Measurements from ENCODE around the gene MFRP.

GRCh38 chr11:119334174-119334930, 12.2 kb downstream of the MFRP start, which contains the start of gene RNF26:
- TF ChIP-seq GATA3 (IDR thresholded peaks at IDR 0.05; ENCODE audit: low read depth, low read length): no peak
- no peak for TF ChIP-seq GATA2 (IDR thresholded peaks at IDR 0.05; ENCODE audit: low read depth, low read length)
